GM11168 (cell line): Measurements from ENCODE around the gene TP53BP1.

ENCODE experiments used
- in situ Hi-C: fragments of 300-500 bp; cut with MboI; formaldehyde crosslinking; loops from one replicate; pipeline ENCODE4 v1.12.0; 2022; ENCODE audit warnings: low sequenced_read_pairs; ENCODE audit not compliant: unreplicated experiment

TP53BP1 gene

DNA sequence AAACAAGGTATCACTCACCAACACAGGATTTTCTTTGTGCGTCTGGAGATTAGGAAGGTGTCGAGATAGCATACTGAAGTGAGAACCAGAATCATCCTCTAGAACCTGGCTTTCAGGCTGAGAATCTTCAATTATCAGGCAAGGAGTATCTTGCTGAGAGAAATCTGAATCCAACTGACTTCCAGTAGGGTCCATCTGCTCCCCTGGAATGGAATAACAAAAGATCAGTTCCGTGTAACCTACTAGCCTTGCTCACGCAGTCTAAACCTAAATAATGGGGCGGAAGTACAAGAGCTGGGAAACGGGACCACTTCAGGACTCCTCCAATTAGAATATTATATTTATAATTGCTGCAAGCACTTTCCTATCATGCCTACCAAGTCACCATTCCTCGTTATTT, 690 bp downstream of the TP53BP1 start:
- in situ Hi-C loops = no loop called here

DNA sequence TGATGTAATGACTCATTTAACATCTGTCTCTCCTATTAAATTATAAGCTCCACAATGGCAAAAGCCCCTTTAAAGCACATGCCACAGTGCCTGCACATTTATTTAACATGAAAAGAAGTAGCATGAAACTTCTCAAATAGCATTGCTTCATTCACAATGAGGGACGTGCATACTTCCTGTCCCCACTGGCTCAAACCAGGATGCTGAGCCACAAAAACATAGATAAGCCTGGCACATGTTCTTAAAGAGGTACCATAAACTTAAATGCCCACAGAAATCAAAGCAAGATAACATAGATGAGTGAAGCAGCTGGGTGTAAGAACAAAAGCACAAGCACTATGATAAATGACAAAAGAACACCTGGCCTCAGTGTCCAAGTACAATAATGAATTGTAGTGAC, 3.8 kb downstream of the TP53BP1 start:
- in situ Hi-C loops = no loop called here

DNA sequence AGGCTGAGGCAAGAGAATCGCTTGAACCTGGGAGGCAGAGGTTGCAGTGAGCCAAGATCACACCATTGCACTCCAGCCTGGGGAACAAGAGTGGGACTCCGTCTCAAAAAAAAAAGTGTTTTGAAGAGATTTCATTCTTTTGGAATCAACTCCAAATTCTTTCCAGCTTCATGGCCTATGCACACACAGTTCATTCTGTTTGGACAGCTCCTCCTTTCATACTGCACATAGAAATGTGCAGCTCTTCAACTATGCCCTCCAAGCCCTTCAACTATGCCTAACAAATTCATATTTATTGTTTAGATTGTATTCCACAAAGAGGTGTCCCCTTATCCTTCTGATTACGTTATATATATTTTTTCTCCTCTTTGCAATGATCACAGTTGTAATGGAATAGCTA, 4.2 kb downstream of the TP53BP1 start:
- in situ Hi-C loops = no loop called here

DNA sequence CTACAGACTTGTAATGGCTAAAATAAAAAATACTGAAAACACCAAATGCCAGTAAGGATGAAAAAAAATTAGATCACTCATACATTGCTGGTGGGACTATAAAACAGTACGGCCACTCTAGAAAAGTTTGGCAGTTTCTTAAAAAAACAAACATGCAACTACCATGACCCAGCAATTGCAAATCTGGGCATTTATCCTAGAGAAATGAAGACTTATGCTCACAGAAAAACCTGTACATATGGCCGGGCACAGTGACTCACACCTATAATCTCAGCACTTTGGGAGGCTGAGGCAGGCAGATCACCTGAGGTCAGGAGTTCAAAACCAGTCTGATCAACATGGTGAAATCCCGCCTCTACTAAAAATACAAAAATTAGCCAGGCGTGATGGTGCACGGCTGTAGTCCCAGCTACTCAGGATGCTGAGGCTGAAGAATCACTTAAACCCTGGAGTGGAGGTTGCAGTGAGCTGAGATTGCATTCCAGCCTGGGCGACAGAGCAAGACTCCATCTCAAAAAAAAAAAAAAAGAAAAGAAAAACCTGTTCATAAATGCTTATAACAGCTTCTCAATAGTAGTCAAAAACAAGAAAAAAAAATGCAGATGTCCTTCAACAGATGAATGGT, 5.6 kb downstream of the TP53BP1 start:
- in situ Hi-C loops = no loop called here

DNA sequence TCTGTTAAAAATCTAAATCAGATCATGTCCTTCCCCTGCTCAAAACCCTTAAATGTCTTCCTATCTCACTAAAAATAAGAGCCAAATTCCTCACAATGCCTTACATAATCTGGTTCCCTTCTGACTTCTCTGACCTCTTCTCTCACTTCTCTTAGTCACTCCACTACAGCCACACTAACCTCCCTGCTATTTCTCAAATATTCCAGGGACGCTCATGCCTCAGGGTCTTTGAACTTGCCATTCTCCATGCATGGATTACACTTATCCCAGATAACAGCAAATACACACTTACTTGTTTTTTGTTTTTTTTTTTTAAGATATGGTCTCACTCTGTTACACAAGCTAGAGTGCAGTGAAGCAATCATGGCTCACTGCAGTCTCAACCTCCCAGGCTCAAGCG, 8.5 kb downstream of the TP53BP1 start:
- in situ Hi-C loops = no loop called here

DNA sequence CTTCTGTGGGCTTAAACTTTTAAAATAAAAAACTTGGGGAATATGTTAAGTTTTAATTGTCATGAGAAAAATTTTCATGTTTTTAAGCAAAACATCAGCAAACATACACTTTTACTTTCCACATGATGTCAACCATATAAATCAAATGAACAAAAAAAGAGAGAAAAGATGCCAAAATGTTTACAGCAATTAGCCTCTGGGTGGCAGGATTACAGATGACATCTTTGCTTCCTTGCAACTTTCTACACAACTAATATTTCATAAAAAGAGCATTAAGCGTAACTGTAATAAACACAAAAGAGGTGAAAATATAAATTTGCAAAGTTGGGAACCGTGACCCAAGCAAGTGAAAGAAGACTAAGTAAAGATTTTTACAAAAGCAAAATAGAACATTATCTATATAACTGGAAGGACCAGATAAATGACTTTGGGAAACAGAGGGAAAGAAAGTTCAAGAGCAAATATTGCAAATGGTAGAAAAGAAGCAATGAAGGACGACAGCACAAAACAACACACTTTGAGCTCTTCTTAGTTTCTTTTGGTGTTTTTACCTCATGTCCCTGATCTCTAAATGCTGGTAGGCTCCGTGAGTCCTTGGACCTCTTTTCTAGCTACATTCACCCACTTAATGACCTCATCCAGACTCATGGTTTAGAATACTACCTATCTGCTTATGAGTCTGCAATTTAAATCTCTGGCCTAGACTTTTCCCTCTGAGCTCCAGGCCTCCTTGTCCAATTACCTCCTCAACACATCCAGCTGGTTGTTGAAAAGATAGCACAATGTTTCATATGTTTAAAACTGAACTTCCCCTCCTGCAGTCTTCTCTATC, 9.4 kb downstream of the TP53BP1 start:
- in situ Hi-C loops = no loop called here

DNA sequence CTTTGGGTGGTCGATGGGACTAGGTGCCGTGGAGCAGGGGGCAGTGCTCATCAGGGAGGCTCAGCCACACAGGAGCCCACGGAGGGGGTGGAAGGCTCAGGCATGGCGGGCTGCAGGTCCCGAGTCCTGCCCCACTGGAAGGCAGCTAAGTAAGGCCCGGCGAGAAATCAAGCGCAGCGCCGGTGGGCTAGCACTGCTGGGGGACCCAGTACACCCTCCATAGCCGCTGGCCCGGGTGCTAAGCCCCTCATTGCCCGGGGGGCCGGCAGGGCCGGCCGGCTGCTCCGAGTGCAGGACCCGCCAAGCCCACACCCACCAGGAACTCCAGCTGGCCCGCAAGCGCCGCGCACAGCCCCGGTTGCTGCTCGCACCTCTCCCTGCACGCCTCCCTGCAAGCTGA, 19.1 kb downstream of the TP53BP1 start:
- in situ Hi-C loops = no loop called here

DNA sequence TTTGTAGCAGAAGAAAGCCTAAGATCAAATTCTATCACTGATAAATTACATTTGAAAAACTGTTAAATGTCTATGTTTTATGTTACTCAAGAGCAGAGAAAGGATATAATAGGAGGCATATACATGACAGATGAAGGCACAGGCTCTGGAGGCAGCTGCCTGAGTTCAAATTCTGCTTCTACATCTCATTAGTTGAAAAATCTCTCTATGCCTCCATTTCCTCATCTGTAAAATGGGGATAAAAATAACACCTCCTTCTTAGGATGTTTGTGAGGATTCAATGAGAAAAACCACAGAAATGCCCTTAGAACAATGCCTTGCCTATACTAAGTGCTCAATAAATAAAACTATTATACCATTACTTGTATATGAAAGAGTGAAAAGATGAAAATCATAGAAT, 21.0 kb downstream of the TP53BP1 start:
- in situ Hi-C loops = no loop called here

DNA sequence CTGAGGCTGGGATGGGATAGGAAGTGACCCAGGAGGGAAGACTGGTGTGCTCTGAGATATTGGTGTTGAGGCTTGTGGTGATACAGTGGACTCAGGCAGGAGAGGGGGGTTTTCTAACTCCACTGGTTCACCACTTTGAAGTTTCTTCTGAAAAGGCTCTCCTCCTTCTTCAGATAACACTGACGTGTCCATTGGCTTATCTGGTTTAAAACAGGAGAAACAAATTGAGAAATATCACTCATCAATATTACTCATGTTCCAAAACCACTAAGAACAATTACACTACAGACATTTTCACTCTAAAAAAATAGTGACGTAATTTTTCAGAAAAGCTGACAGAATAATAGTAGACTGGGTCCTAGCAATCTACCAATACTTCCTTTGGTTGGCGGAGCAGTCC, 23.1 kb downstream of the TP53BP1 start:
- in situ Hi-C loops = no loop called here

DNA sequence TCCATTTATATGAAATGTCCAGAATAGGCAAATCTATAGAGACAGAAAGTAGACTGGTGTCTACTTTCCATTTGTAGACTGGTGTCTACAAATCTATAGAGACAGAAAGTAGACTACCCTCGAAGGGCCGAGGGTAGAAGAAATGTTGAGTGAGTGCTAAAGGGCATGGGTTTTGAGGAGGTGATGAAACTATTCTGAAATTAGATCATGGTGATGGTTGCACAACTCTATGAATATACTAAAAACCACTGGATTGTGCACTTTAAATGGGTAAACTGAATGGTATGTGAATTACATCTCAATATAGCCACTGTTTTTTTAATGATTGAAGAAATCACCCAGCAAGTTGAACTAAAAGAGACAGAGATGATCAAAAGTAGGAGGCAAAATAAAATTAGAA, 27.9 kb downstream of the TP53BP1 start:
- in situ Hi-C loops = no loop called here

DNA sequence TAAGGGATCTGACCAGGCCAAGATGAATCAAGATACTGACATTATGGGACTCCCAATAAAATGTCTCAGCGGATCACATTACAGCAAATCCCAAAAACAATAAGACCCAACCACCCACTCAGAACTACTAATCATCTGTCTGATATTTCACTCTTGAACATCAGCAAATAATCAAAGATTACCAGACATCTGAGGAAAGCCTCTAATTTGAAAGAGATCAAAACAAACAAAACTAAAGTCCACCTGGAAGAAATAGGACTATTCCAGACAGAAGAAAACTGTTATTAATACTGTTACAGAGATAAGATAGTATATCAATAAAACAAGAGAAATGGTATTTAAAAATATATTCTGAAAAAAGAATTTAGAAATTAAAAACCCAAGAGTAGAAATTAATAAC, 29.0 kb downstream of the TP53BP1 start:
- in situ Hi-C loops = no loop called here

DNA sequence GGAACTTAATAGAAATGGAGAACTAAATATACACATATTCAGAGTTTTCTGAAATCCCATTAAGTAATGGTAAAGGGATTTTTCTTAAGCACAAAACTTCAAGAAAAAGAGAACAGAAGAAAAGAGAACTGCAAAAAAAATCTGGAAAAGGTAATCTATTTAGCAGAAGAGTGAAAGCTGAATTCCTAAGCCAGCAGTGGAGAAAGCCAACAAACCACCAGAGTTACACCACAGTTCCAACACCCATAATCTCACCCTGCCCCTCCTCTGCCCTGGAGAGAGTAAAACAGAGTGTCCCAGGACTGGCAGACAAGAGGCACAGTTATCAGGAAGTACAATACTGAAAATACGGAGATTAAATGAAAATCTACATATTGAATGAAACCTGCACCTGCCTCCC, 29.4 kb downstream of the TP53BP1 start:
- in situ Hi-C loops = no loop called here

DNA sequence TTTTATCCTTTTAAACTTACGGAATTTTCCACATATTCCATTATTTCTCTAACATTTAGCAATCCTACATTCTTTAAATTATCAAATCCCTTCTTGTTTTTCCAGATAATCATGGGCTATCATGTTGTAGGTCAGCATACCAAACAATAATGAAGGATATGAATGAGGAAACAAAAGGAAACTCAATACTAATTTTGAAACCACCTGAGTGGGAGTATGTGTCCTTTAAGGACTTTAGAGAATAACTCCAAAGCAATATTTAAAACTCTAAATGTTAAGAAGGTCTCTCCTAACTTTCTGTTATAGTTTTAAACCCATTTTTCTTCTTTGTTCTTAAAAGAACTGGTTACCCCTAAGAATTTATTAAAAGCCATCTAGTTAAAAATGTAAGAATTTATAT, 43.0 kb downstream of the TP53BP1 start:
- in situ Hi-C loops = no loop called here

DNA sequence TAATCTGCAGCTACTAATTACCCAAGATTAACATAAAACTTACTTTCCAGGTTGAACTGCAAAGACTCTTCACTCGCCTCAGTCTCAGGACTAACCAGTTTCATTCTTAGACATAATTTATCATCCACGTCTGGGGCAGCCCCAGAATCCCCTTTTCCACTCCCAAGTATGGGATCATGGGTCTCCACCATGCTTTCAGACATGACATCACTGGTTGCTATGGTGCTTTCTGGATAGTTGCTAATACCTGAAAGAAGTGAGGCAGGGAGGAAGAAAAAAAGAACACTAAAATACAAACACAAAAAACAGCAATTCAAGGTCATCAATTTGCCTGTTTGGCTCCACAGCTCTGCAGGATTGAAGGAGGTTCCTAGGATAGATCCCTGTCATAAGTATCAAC, 46.6 kb downstream of the TP53BP1 start:
- in situ Hi-C loops = no loop called here

DNA sequence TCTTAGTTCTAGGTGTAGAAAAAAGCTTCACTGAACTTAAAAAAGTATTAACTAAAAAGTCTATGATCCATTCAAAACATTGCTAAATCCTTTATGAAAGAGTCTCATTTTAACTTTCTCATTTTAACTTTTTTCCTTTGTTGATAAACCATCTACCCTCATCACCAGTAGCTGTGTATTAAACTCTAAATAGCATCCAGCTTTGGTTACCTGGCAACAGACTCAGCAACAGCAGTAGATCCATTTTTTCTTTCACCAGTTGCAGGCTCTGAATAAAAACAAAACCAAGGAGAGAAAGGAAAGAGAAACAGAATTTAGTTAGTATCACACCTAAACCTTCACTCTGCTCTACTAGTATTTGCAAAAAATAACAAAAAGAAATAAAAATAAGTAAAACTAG, 51.6 kb downstream of the TP53BP1 start:
- in situ Hi-C loops = no loop called here

DNA sequence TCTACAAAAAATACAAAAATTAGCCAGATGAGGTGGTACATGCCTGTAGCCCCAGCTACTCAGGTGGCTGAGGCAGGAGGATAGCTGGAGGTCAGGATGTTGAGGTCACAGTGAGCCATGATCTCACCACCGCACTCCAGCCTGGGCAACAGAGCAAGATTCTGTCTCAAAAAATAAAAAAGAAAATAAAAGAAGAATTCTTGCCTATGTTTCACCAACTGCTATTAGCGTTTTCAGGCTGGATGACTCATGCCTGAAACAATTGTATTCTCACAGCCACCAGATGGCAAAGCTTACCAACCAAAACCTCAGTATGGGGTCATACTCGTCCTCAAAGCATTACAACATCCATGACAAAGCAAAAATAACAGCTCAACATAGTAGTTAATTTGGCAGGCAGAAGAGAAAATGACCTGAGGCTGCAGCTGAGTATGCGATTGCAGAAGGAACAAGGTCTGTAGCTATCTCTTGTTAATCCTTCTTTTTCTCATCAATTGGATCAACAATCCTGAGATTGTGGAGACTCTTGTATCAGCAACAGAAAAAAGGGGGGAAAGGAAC, 52.2 kb downstream of the TP53BP1 start:
- in situ Hi-C loops = no loop called here

DNA sequence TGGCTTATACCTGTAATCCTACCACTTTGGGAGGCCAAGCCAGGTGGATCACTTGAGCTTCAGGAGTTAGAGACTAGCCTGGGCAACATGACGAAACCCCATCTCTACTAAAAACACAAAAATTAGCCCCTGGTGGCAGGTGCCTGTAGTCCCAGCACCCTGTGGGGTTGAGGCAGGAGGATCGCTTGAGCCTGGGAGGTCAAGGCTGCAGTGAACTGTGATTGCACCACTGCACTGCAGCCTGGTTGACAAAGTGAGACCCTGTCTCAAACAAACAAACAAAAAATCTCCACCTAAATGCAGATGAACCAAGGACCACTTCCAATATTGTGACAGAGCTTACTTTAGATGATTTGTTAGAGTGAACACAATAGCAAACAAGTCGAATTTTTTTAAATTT, 53.7 kb downstream of the TP53BP1 start:
- in situ Hi-C loops = no loop called here

DNA sequence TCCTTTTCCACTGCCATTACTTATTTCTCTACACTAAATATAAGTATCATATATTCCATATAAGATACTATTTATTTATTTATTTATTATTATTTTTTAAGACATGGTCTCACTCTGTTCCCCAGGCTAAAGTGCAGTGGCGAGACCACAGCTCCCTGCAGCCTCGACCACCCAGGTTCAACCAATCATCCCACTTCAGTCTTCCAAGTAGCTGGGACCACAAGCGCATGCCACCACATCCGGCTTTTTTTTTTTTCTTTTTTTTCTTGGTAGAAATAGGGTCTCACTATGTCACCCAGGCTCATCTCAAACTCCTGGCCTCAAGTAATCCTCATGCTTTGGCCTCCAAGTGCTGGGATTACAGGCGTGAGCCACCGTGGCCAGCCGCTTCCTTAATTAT, 56.6 kb downstream of the TP53BP1 start:
- in situ Hi-C loops = no loop called here

DNA sequence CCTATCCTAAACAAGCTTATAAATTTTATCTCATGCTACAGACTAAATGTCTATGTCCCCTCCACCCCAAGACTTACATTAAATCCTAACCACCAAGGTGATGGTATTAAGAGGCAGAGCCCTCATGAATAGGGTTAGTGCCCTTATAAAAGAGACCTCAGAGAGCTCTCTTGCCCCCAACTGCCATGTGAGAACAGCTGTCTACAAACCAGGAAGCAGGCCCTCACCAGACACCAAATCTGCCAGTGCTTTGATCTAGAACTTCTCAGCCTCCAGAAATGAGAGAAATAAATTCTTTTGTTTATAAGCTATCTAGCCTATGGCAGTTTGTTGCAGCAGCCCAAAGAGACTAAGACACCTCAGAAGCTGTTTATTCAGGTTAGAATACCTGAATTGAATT, 58.5 kb downstream of the TP53BP1 start:
- in situ Hi-C loops = no loop called here

DNA sequence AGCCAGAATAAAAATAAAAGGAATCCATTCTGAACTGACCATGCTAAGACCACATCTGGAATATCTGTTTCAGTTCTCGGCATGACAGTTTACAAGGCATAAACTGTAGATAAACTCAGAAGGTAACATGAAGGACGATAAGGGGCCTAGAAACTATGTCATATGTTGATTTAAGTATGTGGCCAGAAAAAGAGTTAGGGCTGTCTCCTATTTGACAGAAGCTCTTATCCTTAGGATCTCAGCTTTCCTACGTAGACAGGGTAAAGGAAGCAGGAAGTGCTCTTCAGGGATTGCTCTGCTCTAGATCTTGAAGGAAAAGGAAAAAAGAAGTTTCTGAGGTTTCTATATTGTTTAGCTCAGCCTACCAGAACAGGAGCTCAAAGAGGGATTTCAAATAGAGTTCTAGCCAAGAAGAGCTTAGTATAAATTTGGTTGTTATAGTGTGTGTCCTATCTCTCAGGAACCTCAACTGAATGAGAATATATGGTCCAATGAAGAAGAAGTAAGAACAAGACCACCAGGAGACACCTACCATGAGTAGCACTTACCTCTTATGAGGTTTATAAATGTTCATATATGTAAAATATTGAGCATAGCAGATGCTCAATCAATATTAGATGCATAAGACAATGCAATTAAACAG, 59.2 kb downstream of the TP53BP1 start:
- in situ Hi-C loops = no loop called here

DNA sequence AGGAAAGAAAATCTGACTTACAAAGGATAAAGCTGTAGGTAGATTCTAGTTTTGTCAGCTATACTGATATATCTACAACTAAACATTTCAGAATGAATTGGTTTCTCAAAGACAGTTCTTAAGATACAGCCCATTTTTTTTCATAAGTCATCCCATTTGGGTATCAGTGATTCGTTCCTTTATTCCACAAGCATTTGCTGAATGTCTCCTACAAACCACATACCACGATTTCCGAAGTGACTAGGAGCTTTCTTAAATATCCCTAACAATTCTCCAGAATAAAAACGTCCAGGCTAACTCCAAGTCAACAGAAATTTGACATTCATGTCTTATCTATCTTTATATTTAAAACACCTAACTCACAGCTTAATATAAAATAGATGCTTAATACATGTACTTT, 59.8 kb downstream of the TP53BP1 start:
- in situ Hi-C loops = no loop called here
